Stimulated activated CD4-positive, alpha-beta T cell treated with anti-CD3 and anti-CD28 coated beads, Interleukin-4, amount 100 ng/mL, for 4 hours (primary cell): Measurements from ENCODE around the gene DDX24.
"Not testable (repeated sequence)": the region's sequence is repeated elsewhere in the genome, so short reads cannot be mapped to it uniquely, and the experiment has no call there.

Experiments used
- DNase-seq, 2 experiments: peaks; one replicate each; pipeline ENCODE4 v3.0.0-alpha.2; 2020

Gene DDX24

GRCh38 chr14:94079891-94080620, 946 bp downstream of the DDX24 start:
- no peak for DNase-seq

DNA sequence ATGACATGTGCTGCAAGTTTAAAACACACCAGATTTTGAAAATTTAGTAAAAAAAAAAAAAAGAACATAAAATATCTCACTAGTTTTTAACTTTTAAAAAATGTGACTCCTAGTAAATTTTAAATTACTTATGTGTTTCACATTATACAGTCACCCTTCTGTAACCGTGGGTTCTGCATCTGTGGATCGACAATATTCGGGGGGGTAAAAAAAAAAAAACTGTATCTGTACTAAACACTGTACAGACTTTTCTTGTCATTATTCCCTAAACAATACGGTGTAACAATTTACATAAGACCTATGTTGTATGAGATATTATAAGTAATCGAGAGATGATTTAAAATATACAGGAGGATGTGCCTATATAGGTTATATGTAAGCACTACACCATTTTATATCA, 3.2 kb downstream of the DDX24 start:
- no peak for DNase-seq

GRCh38 chr14:94077111-94077821, 3.7 kb downstream of the DDX24 start:
- no peak for DNase-seq

- no peak for DNase-seq
These were observed 6.0 kb downstream of the DDX24 start for GRCh38 chr14:94075008-94075407.

DNA sequence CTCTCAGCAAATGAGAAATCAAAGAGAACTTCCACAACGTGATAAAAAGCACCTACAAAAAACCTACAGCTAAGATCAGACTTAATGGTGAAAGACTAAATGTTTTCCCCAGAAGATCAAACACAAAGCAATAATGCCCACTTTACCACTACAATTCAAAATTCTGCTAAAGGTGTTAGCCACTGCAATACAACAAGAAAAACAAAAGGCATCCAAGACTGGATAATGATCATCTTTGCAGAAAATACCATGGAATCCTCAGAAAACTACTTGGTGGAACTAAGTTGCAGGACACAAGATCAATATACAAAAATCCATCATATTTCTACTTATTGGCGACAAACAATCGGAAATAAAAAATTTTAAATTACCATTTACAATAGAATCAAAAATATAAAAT, 6.5 kb downstream of the DDX24 start:
- no peak for DNase-seq

DNA sequence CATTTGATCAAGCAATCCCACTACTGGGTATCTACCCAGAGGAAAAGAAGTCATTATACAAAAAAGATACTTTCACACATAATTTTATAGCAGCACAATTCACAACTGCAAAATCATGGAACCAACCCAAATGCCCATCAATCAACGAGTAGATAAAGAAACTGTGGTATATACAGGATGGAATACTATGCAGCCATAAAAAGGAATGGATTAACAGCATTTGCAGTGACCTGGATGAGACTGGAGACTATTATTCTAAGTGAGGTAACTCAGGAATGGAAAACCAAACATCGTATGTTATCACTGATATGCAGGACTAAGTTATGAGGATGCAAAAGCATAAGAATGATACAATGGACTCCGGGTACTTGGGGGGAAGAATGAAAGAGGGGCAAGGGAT, 8.9 kb downstream of the DDX24 start:
- DNase-seq, result not testable (repeated sequence)

GRCh38 chr14:94066089-94066676, 14.8 kb downstream of the DDX24 start:
- DNase-seq, result no peak

DNA sequence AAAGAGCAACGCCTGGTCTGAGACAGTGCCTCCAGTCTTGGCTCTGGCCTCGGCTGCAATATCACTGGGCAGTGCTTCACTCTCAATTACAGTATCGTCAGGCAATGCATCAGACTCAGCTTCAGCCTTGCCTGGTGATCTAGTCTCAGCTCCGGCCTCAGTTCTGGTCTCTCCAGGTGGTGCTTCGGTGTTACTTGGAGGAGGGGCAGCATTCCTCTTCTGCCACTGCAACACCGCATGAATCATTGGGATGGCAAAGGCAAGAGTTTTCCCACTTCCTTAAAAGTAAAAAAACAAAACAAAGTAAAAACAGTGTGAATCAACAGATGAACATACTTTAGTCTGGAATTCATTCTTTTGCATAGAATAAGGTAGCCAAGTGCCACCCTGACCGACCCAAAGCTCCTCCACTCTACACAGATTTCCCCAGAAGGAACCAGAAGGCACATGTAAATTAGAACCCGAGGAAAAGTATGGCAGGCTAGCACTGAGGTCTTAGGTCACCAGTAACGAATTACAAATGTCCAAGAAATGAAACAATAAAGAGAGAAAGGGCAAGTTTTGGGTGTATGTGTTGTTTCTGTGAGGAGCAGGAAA, 18.6 kb downstream of the DDX24 start:
- DNase-seq, result no peak

- DNase-seq, result no peak
These were observed 21.0 kb downstream of the DDX24 start for GRCh38 chr14:94059998-94060397.

GRCh38 chr14:94058674-94059138, 22.3 kb downstream of the DDX24 start:
- DNase-seq, result no peak

GRCh38 chr14:94058128-94058673, 22.8 kb downstream of the DDX24 start:
- no peak for DNase-seq

- peak in 1 of 2 experiments; percentile 28 for DNase-seq
These were observed 24.3 kb downstream of the DDX24 start for GRCh38 chr14:94056579-94057308.

DNA sequence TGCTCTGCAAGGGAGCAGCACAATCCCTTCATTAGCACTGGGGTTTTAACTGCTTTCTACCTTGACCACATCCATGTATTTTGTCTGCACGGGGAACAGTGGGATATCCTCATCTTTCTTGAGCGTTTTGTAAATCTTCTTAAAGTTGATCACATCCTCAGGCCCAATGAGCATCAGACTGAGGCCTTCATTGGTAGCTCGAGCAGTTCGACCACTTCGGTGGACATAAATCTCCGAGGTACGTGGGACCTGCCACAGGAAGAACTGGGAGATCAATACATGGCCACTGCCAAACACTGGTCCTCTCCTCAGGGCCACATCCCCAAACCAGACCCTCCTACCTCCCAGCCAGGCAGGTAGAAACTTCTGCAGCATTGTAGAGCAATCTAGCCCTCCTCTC, 26.1 kb downstream of the DDX24 start:
- DNase-seq, result no peak

GRCh38 chr14:94054401-94054800, 26.6 kb downstream of the DDX24 start:
- no peak for DNase-seq

GRCh38 chr14:94052662-94053061, 28.3 kb downstream of the DDX24 start:
- DNase-seq, result no peak

DNA sequence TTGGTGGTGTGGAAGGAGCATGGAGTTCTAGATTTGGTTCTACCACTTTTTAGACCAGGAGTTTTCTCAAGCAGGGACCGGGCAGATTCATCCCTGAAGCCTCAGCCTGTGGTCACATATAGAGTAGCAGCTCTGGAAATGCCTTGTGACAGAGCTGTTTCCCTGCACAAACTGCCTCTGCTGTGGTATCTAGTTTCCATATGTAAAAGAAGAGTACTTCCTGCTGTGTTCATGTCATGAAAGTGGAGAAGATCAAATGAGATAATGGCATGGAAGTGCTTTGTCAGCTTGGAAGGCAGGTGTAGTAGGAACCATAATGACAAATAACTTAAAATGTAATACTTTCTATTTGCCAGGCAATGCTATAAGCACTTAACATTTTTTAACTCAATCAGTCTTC, 28.8 kb downstream of the DDX24 start:
- DNase-seq, result no peak

DNA sequence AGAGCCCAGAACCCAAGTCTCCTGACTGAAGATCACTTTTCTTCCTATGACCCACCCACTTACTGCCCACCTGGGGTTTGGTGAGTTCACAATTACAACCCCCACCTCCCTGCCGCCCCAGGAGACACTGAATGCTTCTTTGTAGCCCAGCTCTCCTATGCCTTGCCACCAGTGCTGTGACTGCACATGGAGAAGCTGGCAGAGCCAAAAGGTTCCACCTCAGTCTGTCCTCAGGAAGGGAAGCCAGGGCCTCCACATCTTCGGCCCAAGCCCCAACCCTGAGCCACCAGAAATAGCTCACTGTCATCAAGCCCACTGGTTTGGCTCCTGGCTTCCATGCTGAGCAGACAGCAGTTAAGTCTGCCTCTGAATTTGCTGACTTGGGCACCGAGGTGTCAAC, 29.2 kb downstream of the DDX24 start:
- no peak for DNase-seq

DNA sequence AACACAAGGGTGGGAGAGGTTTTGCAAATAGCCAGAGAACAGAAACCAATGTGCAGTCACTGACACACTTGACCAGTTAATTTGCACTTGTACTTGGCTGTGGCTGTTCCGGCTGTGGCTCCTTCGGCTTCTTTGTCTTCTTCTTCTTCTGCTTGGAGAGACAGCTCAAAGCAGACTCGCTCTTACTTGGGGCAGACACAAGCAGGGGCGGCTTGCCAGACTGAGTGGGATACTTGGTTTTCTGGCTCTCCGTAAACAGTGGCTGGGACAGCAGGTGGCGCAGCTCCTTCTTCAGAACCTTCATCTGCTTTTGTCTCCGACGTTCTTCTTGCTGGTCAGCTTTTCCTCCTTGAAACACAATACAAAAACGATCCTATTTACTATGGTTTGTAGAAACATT, 29.9 kb downstream of the DDX24 start:
- no peak for DNase-seq

GRCh38 chr14:94050231-94050880, 30.6 kb downstream of the DDX24 start:
- no peak for DNase-seq

- no peak for DNase-seq
These were observed 31.4 kb downstream of the DDX24 start for GRCh38 chr14:94049625-94050023.

GRCh38 chr14:94048691-94049624, 32.0 kb downstream of the DDX24 start:
- DNase-seq, result no peak
